ENCODE results near the gene ANKMY1. TPM values are rescaled to one million over a fixed set of nuclear protein-coding genes. Genes with fewer than 3 reads are reported as not detected.

Gene ANKMY1
- total RNA-seq, 1 donor from 2014 or later: 25.1 TPM

GRCh38 chr2:240573516-240574385 is 16.0 kb upstream of the ANKMY1 start:
- no peak for DNase-seq (ENCODE audit: low spot score)
- H3K27ac Mint-ChIP-seq: no peak overlapping the region
- H3K27me3 Mint-ChIP-seq (ENCODE audit: low read depth): no peaks in the 10 kb centered on the region
- H3K36me3 Mint-ChIP-seq (ENCODE audit: low read depth): peaks cover 16% of the 10 kb centered on the region
- H3K9me3 Mint-ChIP-seq: no peaks in the 10 kb centered on the region
- intact Hi-C loops (cut with micrococcal nuclease): no loop called here
- peaks cover 14% of the 10 kb centered on the region for H3K4me1 Mint-ChIP-seq (ENCODE audit: low read depth)
- no peak overlapping the region for H3K4me3 Mint-ChIP-seq (ENCODE audit: low read depth)

- no peaks in the 10 kb centered on the region for H3K9me3 Mint-ChIP-seq
- intact Hi-C loops (cut with micrococcal nuclease): no loop called here
- peaks cover 13% of the 10 kb centered on the region for H3K36me3 Mint-ChIP-seq (ENCODE audit: low read depth)
- DNase-seq (ENCODE audit: low spot score): no peak
- no peaks in the 10 kb centered on the region for H3K27me3 Mint-ChIP-seq (ENCODE audit: low read depth)
- H3K4me1 Mint-ChIP-seq (ENCODE audit: low read depth): peaks cover 14% of the 10 kb centered on the region
- H3K4me3 Mint-ChIP-seq (ENCODE audit: low read depth): no peak overlapping the region
- no peak overlapping the region for H3K27ac Mint-ChIP-seq
These were observed 15.3 kb upstream of the ANKMY1 start for GRCh38 chr2:240573071-240573515.

- Mint-ChIP-seq H3K27me3 (ENCODE audit: low read depth) (no peaks in the 10 kb centered on the region), H3K27ac (no peak overlapping the region), H3K9me3 (no peaks in the 10 kb centered on the region), H3K4me3 (ENCODE audit: low read depth) (no peak overlapping the region), H3K36me3 (ENCODE audit: low read depth) (peaks cover 13% of the 10 kb centered on the region), H3K4me1 (ENCODE audit: low read depth) (peaks cover 16% of the 10 kb centered on the region)
- intact Hi-C loops (cut with micrococcal nuclease): no loop called here
- DNase-seq (ENCODE audit: low spot score): no peak
These were observed 14.6 kb upstream of the ANKMY1 start for GRCh38 chr2:240572141-240573031.

- Mint-ChIP-seq H3K4me1 (ENCODE audit: low read depth) (peaks cover 19% of the 10 kb centered on the region), H3K36me3 (ENCODE audit: low read depth) (peaks cover 10% of the 10 kb centered on the region), H3K27ac (no peak overlapping the region), H3K9me3 (no peaks in the 10 kb centered on the region), H3K4me3 (ENCODE audit: low read depth) (no peak overlapping the region), H3K27me3 (ENCODE audit: low read depth) (no peaks in the 10 kb centered on the region)
- no peak for DNase-seq (ENCODE audit: low spot score)
- intact Hi-C loops (cut with micrococcal nuclease): no loop called here
These were observed 13.7 kb upstream of the ANKMY1 start for GRCh38 chr2:240571314-240571973.

- Mint-ChIP-seq H3K4me1 (ENCODE audit: low read depth) (peaks cover 23% of the 10 kb centered on the region), H3K9me3 (no peaks in the 10 kb centered on the region), H3K27ac (no peak overlapping the region), H3K4me3 (ENCODE audit: low read depth) (no peak overlapping the region), H3K36me3 (ENCODE audit: low read depth) (peaks cover 7% of the 10 kb centered on the region), H3K27me3 (ENCODE audit: low read depth) (no peaks in the 10 kb centered on the region)
- intact Hi-C loops (cut with micrococcal nuclease): no loop called here
- DNase-seq (ENCODE audit: low spot score): no peak
These were observed 12.9 kb upstream of the ANKMY1 start for GRCh38 chr2:240570531-240571313.

- Mint-ChIP-seq H3K27ac (no peak overlapping the region), H3K4me3 (ENCODE audit: low read depth) (peak overlapping the region; percentile 51)
These were observed 12.3 kb upstream of the ANKMY1 start for GRCh38 chr2:240569998-240570530.

GRCh38 chr2:240569523-240569997 is 11.8 kb upstream of the ANKMY1 start:
- Mint-ChIP-seq H3K4me1 (ENCODE audit: low read depth) (peaks cover 34% of the 10 kb centered on the region), H3K9me3 (no peaks in the 10 kb centered on the region), H3K27me3 (ENCODE audit: low read depth) (no peaks in the 10 kb centered on the region), H3K4me3 (ENCODE audit: low read depth) (peak overlapping the region; percentile 82), H3K27ac (peak overlapping the region; percentile 59), H3K36me3 (ENCODE audit: low read depth) (peaks cover 12% of the 10 kb centered on the region)
- intact Hi-C loops (cut with micrococcal nuclease): loop anchor here (10.0 kb wide), 1 partner anchor 585 kb away; the partner anchor contains the start of gene PPP1R7
- DNase-seq (ENCODE audit: low spot score): no peak

More at GRCh38 chr2:240569998-240570530, 12.3 kb upstream of the ANKMY1 start:
- H3K36me3 Mint-ChIP-seq (ENCODE audit: low read depth): peaks cover 9% of the 10 kb centered on the region
- intact Hi-C loops (cut with micrococcal nuclease): loop anchor here (10.0 kb wide), 1 partner anchor 585 kb away; the partner anchor contains the start of gene PPP1R7
- no peaks in the 10 kb centered on the region for H3K9me3 Mint-ChIP-seq
- H3K4me1 Mint-ChIP-seq (ENCODE audit: low read depth): peaks cover 29% of the 10 kb centered on the region
- DNase-seq (ENCODE audit: low spot score): no peak
- H3K27me3 Mint-ChIP-seq (ENCODE audit: low read depth): no peaks in the 10 kb centered on the region

- peaks cover 14% of the 10 kb centered on the region for H3K36me3 Mint-ChIP-seq (ENCODE audit: low read depth)
- peak overlapping the region; percentile 88 for H3K27ac Mint-ChIP-seq
- H3K4me3 Mint-ChIP-seq (ENCODE audit: low read depth): peak overlapping the region; percentile 82
- H3K27me3 Mint-ChIP-seq (ENCODE audit: low read depth): no peaks in the 10 kb centered on the region
- peak; percentile 51 for DNase-seq (ENCODE audit: low spot score)
- intact Hi-C loops (cut with micrococcal nuclease): loop anchor here (10.0 kb wide), 1 partner anchor 586 kb away; the partner anchor contains the start of gene PPP1R7
- no peaks in the 10 kb centered on the region for H3K9me3 Mint-ChIP-seq
- H3K4me1 Mint-ChIP-seq (ENCODE audit: low read depth): peaks cover 40% of the 10 kb centered on the region
These were observed 11.1 kb upstream of the ANKMY1 start for GRCh38 chr2:240568678-240569522.

- intact Hi-C loops (cut with micrococcal nuclease): loop anchor here (10.0 kb wide), 1 partner anchor 587 kb away; the partner anchor contains the start of gene PPP1R7
- peaks cover 48% of the 10 kb centered on the region for H3K4me1 Mint-ChIP-seq (ENCODE audit: low read depth)
These were observed 10.3 kb upstream of the ANKMY1 start, which contains the start of gene RNPEPL1 for GRCh38 chr2:240567872-240568677. RNPEPL1 (plus strand) TSS chr2:240568484; CDS start chr2:240568587, 103 bp downstream.

More at GRCh38 chr2:240567872-240568677, 10.3 kb upstream of the ANKMY1 start, which contains the start of gene RNPEPL1:
- Mint-ChIP-seq H3K4me3 (ENCODE audit: low read depth) (peak within 1 kb of the TSS; percentile 90), H3K9me3 (no peaks in the 10 kb centered on the region), H3K27ac (peak within 1 kb of the TSS; percentile 88), H3K36me3 (ENCODE audit: low read depth) (peaks cover 22% of the 10 kb centered on the region), H3K27me3 (ENCODE audit: low read depth) (no peaks in the 10 kb centered on the region)
- peak; percentile 45 for DNase-seq (ENCODE audit: low spot score)
